Measurements from ENCODE around the gene MYH8.

The MYH8 gene

DNA sequence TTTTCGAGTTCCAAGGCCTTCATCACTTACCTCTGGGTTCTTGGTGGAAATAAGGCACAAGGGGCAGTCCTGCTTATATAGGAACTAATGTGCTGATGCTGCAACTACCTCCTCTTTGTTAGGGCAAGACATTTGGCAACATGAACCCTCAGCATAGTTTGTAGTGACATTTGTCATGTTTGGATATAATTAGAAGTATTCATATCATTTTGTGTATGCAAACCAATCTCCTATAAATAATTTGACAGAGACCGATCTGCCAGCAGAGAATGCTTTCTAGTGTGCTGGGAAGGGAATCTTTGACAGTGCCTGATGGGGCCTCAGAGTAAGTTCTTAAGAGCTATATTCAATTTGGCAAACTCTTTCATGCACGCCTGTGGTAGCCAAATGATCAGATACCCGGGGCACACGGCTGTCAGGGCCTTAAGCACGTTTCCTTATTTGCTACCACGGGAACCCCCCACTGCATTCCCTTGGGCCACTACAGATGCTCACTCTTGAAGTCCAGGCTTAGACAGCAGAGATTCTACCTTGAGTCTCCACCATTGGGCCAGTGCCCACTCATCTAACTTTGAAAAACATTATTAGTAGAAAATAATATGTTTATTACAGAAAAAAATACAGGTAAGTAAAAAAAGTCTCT lies at the start of gene MYH8:
TSS of gene MYH8 (minus strand) at position 51 of the 643 bp plus-strand sequence. CDS start 1,723 bp downstream, outside the sequence.
- H3K4me3 ChIP-seq (ENCODE audit: low read depth, low read length), result no peak within 1 kb of the TSS
- no peak for TF ChIP-seq CTCF (IDR thresholded peaks at IDR 0.05; ENCODE audit: low read depth, low read length, missing control alignments)
- no peak for DNase-seq (ENCODE audit: low read depth)

DNA sequence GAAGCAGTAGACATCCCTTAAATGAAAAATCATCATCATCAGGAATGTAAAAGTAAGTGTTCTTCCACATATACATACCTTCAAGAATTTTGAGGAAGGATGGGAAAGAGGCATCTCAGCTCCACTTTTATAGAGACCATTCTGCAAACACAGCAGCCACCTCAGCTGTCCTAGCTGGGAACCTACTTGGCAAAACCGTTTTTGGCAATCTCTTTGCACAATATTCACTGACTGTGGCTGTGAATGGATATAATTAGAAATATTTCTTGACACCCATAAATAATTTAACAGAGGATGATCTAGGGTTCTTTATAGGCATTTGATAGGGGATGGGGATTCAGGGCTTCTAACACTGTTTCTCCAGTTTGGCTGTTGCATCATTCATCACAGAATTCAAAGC lies 47.7 kb upstream of the MYH8 start, which contains the start of gene MYH4:
TSS of gene MYH4 (minus strand) at position 101 of the 400 bp plus-strand sequence. CDS start 2,814 bp downstream, outside the sequence.
- no peak for TF ChIP-seq CTCF (IDR thresholded peaks at IDR 0.05; ENCODE audit: low read depth, low read length, missing control alignments)
- H3K4me3 ChIP-seq (ENCODE audit: low read depth, low read length), result no peak within 1 kb of the TSS
- no peak for DNase-seq (ENCODE audit: low read depth)

DNA sequence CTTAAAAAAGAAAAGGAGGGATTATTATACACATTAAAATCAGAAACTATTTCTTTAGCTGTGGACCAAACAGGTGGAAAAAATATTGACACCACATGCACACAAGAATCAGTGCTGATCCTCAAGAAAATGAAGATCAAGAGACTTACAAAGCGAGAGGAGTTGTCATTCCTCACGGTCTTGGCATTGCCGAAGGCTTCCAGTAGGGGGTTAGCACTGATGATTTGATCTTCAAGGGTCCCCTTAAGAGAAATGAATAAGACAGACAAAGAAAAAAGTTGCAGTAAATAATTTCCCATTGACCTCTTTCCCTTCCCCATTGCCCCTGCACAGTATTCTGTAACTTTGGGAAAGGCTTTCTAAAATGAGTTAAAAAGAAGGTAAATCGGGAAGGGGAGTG lies 41.7 kb upstream of the MYH8 start:
- no peak overlapping the region for H3K4me3 ChIP-seq (ENCODE audit: low read depth, low read length)
- peak; percentile 16 for TF ChIP-seq CTCF (IDR thresholded peaks at IDR 0.05; ENCODE audit: low read depth, low read length, missing control alignments)
- DNase-seq (ENCODE audit: low read depth), result no peak

GRCh38 chr17:10460062-10460461 lies 38.3 kb upstream of the MYH8 start:
- TF ChIP-seq CTCF (IDR thresholded peaks at IDR 0.05; ENCODE audit: low read depth, low read length, missing control alignments), result no peak
- no peak overlapping the region for H3K4me3 ChIP-seq (ENCODE audit: low read depth, low read length)
- no peak for DNase-seq (ENCODE audit: low read depth)

DNA sequence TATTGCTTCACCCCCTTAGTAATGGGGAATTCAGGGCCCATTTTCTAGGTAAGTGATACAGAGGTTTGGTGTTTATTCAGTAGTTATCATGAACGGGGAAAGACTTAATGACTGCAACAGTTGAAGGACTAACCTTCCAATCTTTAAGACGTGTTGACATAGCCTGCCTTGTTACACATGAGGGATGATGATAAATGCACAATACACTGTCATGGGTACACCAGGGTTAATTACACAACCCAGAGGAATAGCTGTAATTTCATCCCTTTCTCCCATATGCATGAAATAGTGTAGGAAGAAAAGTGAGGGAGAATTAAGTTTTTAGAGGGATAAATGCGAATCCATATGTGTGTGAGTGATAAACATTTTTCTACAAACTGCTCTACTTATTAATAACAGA lies 37.0 kb upstream of the MYH8 start:
- no peak for DNase-seq (ENCODE audit: low read depth)
- TF ChIP-seq CTCF (IDR thresholded peaks at IDR 0.05; ENCODE audit: low read depth, low read length, missing control alignments), result no peak

DNA sequence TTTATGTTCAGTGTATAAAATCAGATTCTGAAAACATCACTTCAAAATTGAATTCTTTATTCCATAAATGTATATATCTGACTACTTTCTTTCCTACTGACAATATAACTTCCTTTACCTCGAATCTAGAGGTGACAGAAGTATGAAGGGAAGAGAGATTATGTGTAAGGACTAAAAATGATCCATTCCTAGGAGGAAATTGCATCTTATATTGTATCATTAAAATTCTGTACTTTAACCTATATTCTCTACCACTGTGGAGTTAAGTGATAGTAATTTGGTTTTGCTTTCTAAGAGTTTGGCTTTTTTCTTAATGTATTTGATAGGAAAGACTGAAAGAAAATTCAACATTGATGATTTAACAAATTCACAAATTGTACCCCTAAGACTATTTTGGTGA lies 36.2 kb upstream of the MYH8 start:
- no peak for DNase-seq (ENCODE audit: low read depth)
- no peak overlapping the region for H3K4me3 ChIP-seq (ENCODE audit: low read depth, low read length)
- no peak for TF ChIP-seq CTCF (IDR thresholded peaks at IDR 0.05; ENCODE audit: low read depth, low read length, missing control alignments)

More for the DNA sequence above, 37.0 kb upstream of the MYH8 start:
- no peak overlapping the region for H3K4me3 ChIP-seq (ENCODE audit: low read depth, low read length)
